ENCODE results near the gene VTA1.

DNA sequence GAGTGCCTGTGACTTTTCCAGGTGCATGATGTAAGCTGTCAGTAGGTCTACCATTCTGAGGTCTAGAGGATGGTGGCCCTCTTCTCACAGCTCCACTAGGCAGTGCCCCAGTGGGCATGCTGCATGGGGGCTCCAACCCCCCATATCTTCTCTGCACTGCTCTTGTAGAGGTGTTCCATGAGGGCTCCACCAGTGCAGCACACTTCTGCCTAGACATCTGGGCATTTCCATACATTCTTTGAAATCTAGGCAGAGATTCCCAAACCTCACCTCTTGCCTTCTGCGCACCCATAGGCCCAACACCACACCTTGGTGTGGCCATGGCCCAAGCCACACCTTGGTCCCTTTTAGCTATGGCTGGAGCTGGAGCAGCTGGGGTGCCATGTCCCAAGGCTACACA, 66.3 kb downstream of the VTA1 start:
- TF ChIP-seq POLR2A (IDR thresholded peaks at IDR 0.05), result no peak
- TF ChIP-seq, protein P1, sequence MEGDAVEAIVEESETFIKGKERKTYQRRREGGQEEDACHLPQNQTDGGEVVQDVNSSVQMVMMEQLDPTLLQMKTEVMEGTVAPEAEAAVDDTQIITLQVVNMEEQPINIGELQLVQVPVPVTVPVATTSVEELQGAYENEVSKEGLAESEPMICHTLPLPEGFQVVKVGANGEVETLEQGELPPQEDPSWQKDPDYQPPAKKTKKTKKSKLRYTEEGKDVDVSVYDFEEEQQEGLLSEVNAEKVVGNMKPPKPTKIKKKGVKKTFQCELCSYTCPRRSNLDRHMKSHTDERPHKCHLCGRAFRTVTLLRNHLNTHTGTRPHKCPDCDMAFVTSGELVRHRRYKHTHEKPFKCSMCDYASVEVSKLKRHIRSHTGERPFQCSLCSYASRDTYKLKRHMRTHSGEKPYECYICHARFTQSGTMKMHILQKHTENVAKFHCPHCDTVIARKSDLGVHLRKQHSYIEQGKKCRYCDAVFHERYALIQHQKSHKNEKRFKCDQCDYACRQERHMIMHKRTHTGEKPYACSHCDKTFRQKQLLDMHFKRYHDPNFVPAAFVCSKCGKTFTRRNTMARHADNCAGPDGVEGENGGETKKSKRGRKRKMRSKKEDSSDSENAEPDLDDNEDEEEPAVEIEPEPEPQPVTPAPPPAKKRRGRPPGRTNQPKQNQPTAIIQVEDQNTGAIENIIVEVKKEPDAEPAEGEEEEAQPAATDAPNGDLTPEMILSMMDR (IDR thresholded peaks at IDR 0.05), result no peak

All from lower leg skin (tissue), 3 donors.